Effector CD8-positive, alpha-beta T cell (primary cell): Measurements from ENCODE around the gene UST.
"Not testable (repeated sequence)": the region's sequence is repeated elsewhere in the genome, so short reads cannot be mapped to it uniquely, and the experiment has no call there.

Experiments
- DNase-seq: peaks from one replicate; lab custom pipeline; 2025; lab: John Stamatoyannopoulos, UW

Gene UST

GRCh38 chr6:148898376-148899014 lies 151.7 kb downstream of the UST start:
- DNase-seq, result no peak

- no peak for DNase-seq
Measured at GRCh38 chr6:148904896-148905870, 158.4 kb downstream of the UST start.

- DNase-seq, result no peak
Measured at GRCh38 chr6:148905901-148906300, 159.1 kb downstream of the UST start.

GRCh38 chr6:148906386-148906785 lies 159.6 kb downstream of the UST start:
- DNase-seq, result no peak

GRCh38 chr6:148907573-148907972 lies 160.7 kb downstream of the UST start:
- DNase-seq, result no peak

- DNase-seq, result no peak
Measured at GRCh38 chr6:148912252-148912651, 165.4 kb downstream of the UST start.

- DNase-seq, result no peak
Measured at GRCh38 chr6:148915810-148916209, 169.0 kb downstream of the UST start.

- DNase-seq, result not testable (repeated sequence)
Measured at GRCh38 chr6:148916485-148916884, 169.7 kb downstream of the UST start.

GRCh38 chr6:148924226-148925012 lies 177.6 kb downstream of the UST start:
- DNase-seq, result no peak

GRCh38 chr6:148925701-148926100 lies 178.9 kb downstream of the UST start:
- no peak for DNase-seq

- no peak for DNase-seq
Measured at GRCh38 chr6:148926478-148926877, 179.6 kb downstream of the UST start.

- DNase-seq, result no peak
Measured at GRCh38 chr6:148927586-148927985, 180.8 kb downstream of the UST start.

GRCh38 chr6:148928811-148929210 lies 182.0 kb downstream of the UST start:
- no peak for DNase-seq

- DNase-seq, result no peak
Measured at GRCh38 chr6:148932208-148932607, 185.4 kb downstream of the UST start.

GRCh38 chr6:148932731-148933130 lies 185.9 kb downstream of the UST start:
- no peak for DNase-seq

- no peak for DNase-seq
Measured at GRCh38 chr6:148934539-148934938, 187.7 kb downstream of the UST start.

GRCh38 chr6:148934961-148935360 lies 188.1 kb downstream of the UST start:
- DNase-seq, result no peak

- DNase-seq, result no peak
Measured at GRCh38 chr6:148935705-148936435, 189.0 kb downstream of the UST start.

- DNase-seq, result no peak
Measured at GRCh38 chr6:148943451-148943850, 196.6 kb downstream of the UST start.

GRCh38 chr6:148944608-148945007 lies 197.8 kb downstream of the UST start:
- no peak for DNase-seq

GRCh38 chr6:148945301-148946021 lies 198.6 kb downstream of the UST start:
- no peak for DNase-seq
